ENCODE results near the gene WFIKKN1. TPM values are rescaled to one million over a fixed set of nuclear protein-coding genes. Genes with fewer than 3 reads are reported as not detected.

WFIKKN1 gene
- total and polyA plus RNA-seq, 10 donors: 0.15 to 1.8 (median 0.94) TPM

DNA sequence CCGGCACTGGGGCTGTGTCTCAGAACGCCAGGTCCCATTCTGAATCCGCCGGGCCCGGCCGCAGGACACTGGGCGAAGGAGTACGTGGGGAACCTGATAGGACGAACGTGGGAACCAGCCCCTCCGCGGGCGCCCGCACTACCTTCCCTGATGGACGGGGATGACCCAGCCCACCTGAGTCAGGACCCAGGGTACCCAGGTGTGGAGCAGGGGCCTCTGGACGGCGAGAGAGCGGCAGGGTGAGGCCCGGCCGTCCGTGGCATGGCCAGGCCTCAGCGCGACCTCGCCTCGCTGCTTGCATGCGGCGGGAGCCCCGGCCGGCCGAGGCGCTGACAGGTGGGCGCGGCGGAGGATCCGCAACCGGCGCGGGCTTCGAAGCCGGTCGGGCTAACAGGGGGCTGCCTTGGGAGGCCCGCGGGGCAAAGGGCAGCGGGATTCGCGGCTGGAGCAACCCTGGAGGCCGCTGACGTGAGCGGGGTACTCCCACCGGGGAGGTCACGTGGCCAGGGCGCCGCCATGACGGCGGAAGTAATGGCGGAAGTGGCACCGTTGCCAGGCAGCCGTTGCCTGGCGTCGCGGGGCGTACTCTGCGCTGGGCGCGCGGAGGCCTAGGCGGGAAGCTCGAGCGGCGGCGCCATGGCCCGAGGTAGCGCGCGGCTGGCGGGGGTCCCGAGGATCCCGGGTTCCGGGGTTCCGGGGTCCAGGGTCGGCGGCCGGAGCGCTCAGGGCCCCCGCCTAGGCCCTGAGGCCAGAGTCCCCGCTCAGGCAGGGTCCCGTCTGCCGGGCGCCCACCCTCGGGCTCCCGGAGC lies 18.2 kb downstream of the WFIKKN1 start, which contains the start of gene WDR90:
WDR90 (plus strand) TSS at position 585 of the 809 bp plus-strand sequence; CDS start at position 637, 52 bp downstream.
- Histone ChIP-seq H3K9me3 (no peaks in the 10 kb centered on the region), H3K36me3 (peaks cover 0 to 21% (median 0%) of the 10 kb centered on the region in 6 donors), H3K27me3 (replicated peaks in 1 of 7) (no peaks in the 10 kb centered on the region), H3K4me3 (peak within 1 kb of the TSS; percentile 52 to 94 (median 84)), H3K4me1 (peaks cover 13 to 63% (median 47%) of the 10 kb centered on the region in 6 donors), H3K27ac (peak within 1 kb of the TSS; percentile 36 to 96 (median 88))
- peak; percentile 99 for DNase-seq
- WGBS, 5 donors: 0 to 2% (median 1%) methylated on average over 18 to 91 of the region's 91 CpGs
- TF ChIP-seq, protein P1, sequence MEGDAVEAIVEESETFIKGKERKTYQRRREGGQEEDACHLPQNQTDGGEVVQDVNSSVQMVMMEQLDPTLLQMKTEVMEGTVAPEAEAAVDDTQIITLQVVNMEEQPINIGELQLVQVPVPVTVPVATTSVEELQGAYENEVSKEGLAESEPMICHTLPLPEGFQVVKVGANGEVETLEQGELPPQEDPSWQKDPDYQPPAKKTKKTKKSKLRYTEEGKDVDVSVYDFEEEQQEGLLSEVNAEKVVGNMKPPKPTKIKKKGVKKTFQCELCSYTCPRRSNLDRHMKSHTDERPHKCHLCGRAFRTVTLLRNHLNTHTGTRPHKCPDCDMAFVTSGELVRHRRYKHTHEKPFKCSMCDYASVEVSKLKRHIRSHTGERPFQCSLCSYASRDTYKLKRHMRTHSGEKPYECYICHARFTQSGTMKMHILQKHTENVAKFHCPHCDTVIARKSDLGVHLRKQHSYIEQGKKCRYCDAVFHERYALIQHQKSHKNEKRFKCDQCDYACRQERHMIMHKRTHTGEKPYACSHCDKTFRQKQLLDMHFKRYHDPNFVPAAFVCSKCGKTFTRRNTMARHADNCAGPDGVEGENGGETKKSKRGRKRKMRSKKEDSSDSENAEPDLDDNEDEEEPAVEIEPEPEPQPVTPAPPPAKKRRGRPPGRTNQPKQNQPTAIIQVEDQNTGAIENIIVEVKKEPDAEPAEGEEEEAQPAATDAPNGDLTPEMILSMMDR (IDR thresholded peaks at IDR 0.05 in 8 of 11, conservative IDR thresholded peaks at IDR 0.05 in 3 of 11): peak in 1 of 11 experiments; percentile 32
- TF ChIP-seq POLR2AphosphoS5 (IDR thresholded peaks at IDR 0.05) (peak; percentile 88 to 92 (median 90)), POLR2A (IDR thresholded peaks at IDR 0.05) (peak in 1 of 3 donors; percentile 51)
- intact Hi-C loops (cut with DNase I; ENCODE audit: low total_unique reads): no loop called here

- intact Hi-C loops (cut with DNase I; ENCODE audit: low total_unique reads): no loop called here
- H3K27ac ChIP-seq: peak overlapping the region in 6 of 8 donors; percentile 80 to 96 (median 90)
- no peak for TF ChIP-seq POLR2AphosphoS5 (IDR thresholded peaks at IDR 0.05)
- TF ChIP-seq POLR2A (IDR thresholded peaks at IDR 0.05): no peak
- TF ChIP-seq, protein P1 (IDR thresholded peaks at IDR 0.05 in 8 of 11, conservative IDR thresholded peaks at IDR 0.05 in 3 of 11): no peak
Observed at GRCh38 chr16:649631-650030, 18.8 kb downstream of the WFIKKN1 start.

GRCh38 chr16:651844-652243 lies 21.1 kb downstream of the WFIKKN1 start:
- Histone ChIP-seq H3K36me3 (peaks cover 0 to 40% (median 0%) of the 10 kb centered on the region in 6 donors), H3K4me1 (peaks cover 13 to 42% (median 34%) of the 10 kb centered on the region in 6 donors), H3K27ac (no peak overlapping the region), H3K27me3 (replicated peaks in 1 of 7) (no peaks in the 10 kb centered on the region), H3K9me3 (no peaks in the 10 kb centered on the region), H3K4me3 (no peak overlapping the region)
- intact Hi-C loops (cut with DNase I; ENCODE audit: low total_unique reads): no loop called here
- WGBS, 5 donors: 88 to 94% (median 91%) methylated on average over 12 to 22 of the region's 22 CpGs
- no peak for TF ChIP-seq POLR2AphosphoS5 (IDR thresholded peaks at IDR 0.05)
- TF ChIP-seq, protein P1 (IDR thresholded peaks at IDR 0.05 in 8 of 11, conservative IDR thresholded peaks at IDR 0.05 in 3 of 11): no peak
- no peak for TF ChIP-seq POLR2A (IDR thresholded peaks at IDR 0.05)
- DNase-seq: no peak

More at GRCh38 chr16:649631-650030, 18.8 kb downstream of the WFIKKN1 start:
- peaks cover 0 to 21% (median 0%) of the 10 kb centered on the region in 6 donors for H3K36me3 ChIP-seq
- no peaks in the 10 kb centered on the region for H3K9me3 ChIP-seq
- no peaks in the 10 kb centered on the region for H3K27me3 ChIP-seq (replicated peaks in 1 of 7)
- peak; percentile 88 for DNase-seq
- peak overlapping the region; percentile 52 to 94 (median 84) for H3K4me3 ChIP-seq
- 2 to 6% (median 3%) methylated on average over 23 to 44 of the region's 44 CpGs for WGBS, 5 donors
- peaks cover 13 to 56% (median 47%) of the 10 kb centered on the region in 6 donors for H3K4me1 ChIP-seq

Measured in spleen (tissue), 11 donors.